ENCODE results near the gene GATM. TPM values are rescaled to one million over a fixed set of nuclear protein-coding genes. Genes with fewer than 3 reads are reported as not detected.

GATM gene
- polyA plus RNA-seq, 3 donors = 0.89 to 1.5 (median 1.5) TPM

GRCh38 chr15:45409596-45409995 is 31.3 kb upstream of the GATM start:
- no peak overlapping the region for H3K4me3 Mint-ChIP-seq
- H3K9me3 Mint-ChIP-seq = peaks cover 0 to 2% (median 0%) of the 10 kb centered on the region in 7 donors
- H3K27me3 Mint-ChIP-seq (ENCODE audit: low read depth in 3 of 3) = no peaks in the 10 kb centered on the region
- intact Hi-C loops (cut with micrococcal nuclease) = loop anchor here in 1 of 2 donors (10.0 kb wide), 1 partner anchor 105 kb away; no protein-coding TSS in a partner anchor
- peaks cover 5% of the 10 kb centered on the region in 2 donors for H3K4me1 ChIP-seq (ENCODE audit: control insufficient read depth in 1 of 2, insufficient read depth in 2 of 2, low read length in 2 of 2)
- H3K4me2 ChIP-seq (replicated peaks; ENCODE audit: extremely low read depth, low read length, poor library complexity, severe bottlenecking) = no peak overlapping the region
- H3K79me2 ChIP-seq (ENCODE audit: insufficient read depth, low read length) = peaks cover 7% of the 10 kb centered on the region
- no peak overlapping the region for H3K27ac ChIP-seq (ENCODE audit: low read depth in 1 of 2, low read length in 2 of 2)
- H4K20me1 ChIP-seq (ENCODE audit: insufficient read depth, low read length) = peaks cover 21% of the 10 kb centered on the region
- TF ChIP-seq, protein P1, sequence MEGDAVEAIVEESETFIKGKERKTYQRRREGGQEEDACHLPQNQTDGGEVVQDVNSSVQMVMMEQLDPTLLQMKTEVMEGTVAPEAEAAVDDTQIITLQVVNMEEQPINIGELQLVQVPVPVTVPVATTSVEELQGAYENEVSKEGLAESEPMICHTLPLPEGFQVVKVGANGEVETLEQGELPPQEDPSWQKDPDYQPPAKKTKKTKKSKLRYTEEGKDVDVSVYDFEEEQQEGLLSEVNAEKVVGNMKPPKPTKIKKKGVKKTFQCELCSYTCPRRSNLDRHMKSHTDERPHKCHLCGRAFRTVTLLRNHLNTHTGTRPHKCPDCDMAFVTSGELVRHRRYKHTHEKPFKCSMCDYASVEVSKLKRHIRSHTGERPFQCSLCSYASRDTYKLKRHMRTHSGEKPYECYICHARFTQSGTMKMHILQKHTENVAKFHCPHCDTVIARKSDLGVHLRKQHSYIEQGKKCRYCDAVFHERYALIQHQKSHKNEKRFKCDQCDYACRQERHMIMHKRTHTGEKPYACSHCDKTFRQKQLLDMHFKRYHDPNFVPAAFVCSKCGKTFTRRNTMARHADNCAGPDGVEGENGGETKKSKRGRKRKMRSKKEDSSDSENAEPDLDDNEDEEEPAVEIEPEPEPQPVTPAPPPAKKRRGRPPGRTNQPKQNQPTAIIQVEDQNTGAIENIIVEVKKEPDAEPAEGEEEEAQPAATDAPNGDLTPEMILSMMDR (IDR thresholded peaks at IDR 0.05) = no peak
- H3K4me3 ChIP-seq (replicated peaks in 1 of 3; ENCODE audit: low read depth in 2 of 3, low read length in 3 of 3) = no peak overlapping the region
- no peak overlapping the region for H3K9ac ChIP-seq (ENCODE audit: insufficient read depth, low read length, poor library complexity, severe bottlenecking)
- no peak overlapping the region for H3K27ac Mint-ChIP-seq
- H3K27me3 ChIP-seq (ENCODE audit: control insufficient read depth in 2 of 2, insufficient read depth in 2 of 2, low read length in 2 of 2) = no peaks in the 10 kb centered on the region
- H3K9me3 ChIP-seq (replicated peaks in 1 of 2; ENCODE audit: control insufficient read depth in 1 of 2, insufficient read depth in 1 of 2, low read length in 2 of 2) = no peaks in the 10 kb centered on the region
- DNase-seq = no peak
- H2AFZ ChIP-seq (ENCODE audit: insufficient read depth, low read depth, low read length, poor library complexity, severe bottlenecking) = no peak overlapping the region
- peaks cover 92 to 95% of the 10 kb centered on the region in 2 donors for H3K36me3 ChIP-seq (replicated peaks in 1 of 2; ENCODE audit: control insufficient read depth in 1 of 2, insufficient read depth in 2 of 2, low read length in 2 of 2)
- WGBS (ENCODE audit: insufficient coverage) = 100% methylated on average over 2 of the region's 5 CpGs
- peaks cover 8% of the 10 kb centered on the region for H3K4me1 Mint-ChIP-seq
- H3K36me3 Mint-ChIP-seq = peaks cover 76 to 94% of the 10 kb centered on the region in 2 donors

DNA sequence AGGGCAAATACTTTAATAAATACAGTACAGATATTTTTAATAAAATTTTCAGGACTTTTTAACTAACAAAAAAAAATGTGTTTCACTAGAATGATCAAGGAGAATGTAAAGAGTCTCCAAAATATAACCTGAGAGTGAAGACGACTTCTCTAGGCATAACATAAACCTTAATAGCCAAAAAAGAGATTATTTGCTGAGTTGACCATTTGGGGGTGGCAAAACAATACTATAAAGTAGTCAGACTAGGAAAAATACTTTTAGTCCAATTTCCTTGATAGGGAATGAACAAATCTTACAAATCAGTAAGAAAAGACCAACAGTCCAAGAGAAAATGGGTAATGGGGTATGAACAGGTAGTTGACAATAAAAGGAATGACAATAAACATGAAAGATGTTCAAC is 29.4 kb upstream of the GATM start:
- no peak overlapping the region for H3K4me3 Mint-ChIP-seq
- no peaks in the 10 kb centered on the region for H3K9me3 ChIP-seq (replicated peaks in 1 of 2; ENCODE audit: control insufficient read depth in 1 of 2, insufficient read depth in 1 of 2, low read length in 2 of 2)
- no peak for DNase-seq
- H3K27me3 ChIP-seq (ENCODE audit: control insufficient read depth in 2 of 2, insufficient read depth in 2 of 2, low read length in 2 of 2) = no peaks in the 10 kb centered on the region
- H3K4me2 ChIP-seq (replicated peaks; ENCODE audit: extremely low read depth, low read length, poor library complexity, severe bottlenecking) = no peak overlapping the region
- no peak overlapping the region for H2AFZ ChIP-seq (ENCODE audit: insufficient read depth, low read depth, low read length, poor library complexity, severe bottlenecking)
- H3K27ac ChIP-seq (ENCODE audit: low read depth in 1 of 2, low read length in 2 of 2) = no peak overlapping the region
- TF ChIP-seq, protein P1 (IDR thresholded peaks at IDR 0.05) = no peak
- peaks cover 26% of the 10 kb centered on the region for H3K79me2 ChIP-seq (ENCODE audit: insufficient read depth, low read length)
- H3K4me3 ChIP-seq (replicated peaks in 1 of 3; ENCODE audit: low read depth in 2 of 3, low read length in 3 of 3) = no peak overlapping the region
- no peaks in the 10 kb centered on the region for H3K27me3 Mint-ChIP-seq (ENCODE audit: low read depth in 3 of 3)
- peaks cover 74 to 77% of the 10 kb centered on the region in 2 donors for H3K36me3 ChIP-seq (replicated peaks in 1 of 2; ENCODE audit: control insufficient read depth in 1 of 2, insufficient read depth in 2 of 2, low read length in 2 of 2)
- peaks cover 22% of the 10 kb centered on the region for H3K4me1 Mint-ChIP-seq
- WGBS (ENCODE audit: insufficient coverage) = no CpG with 5 or more reads among the region's 1 CpG
- H3K27ac Mint-ChIP-seq = no peak overlapping the region
- H3K9me3 Mint-ChIP-seq = peaks cover 0 to 2% (median 0%) of the 10 kb centered on the region in 7 donors
- H3K9ac ChIP-seq (ENCODE audit: insufficient read depth, low read length, poor library complexity, severe bottlenecking) = no peak overlapping the region
- H4K20me1 ChIP-seq (ENCODE audit: insufficient read depth, low read length) = peaks cover 14% of the 10 kb centered on the region
- peaks cover 19 to 23% of the 10 kb centered on the region in 2 donors for H3K4me1 ChIP-seq (ENCODE audit: control insufficient read depth in 1 of 2, insufficient read depth in 2 of 2, low read length in 2 of 2)
- intact Hi-C loops (cut with micrococcal nuclease) = loop anchor here in 1 of 2 donors (10.0 kb wide), 1 partner anchor 103 kb away; no protein-coding TSS in a partner anchor
- peaks cover 59 to 76% of the 10 kb centered on the region in 2 donors for H3K36me3 Mint-ChIP-seq

Data from CD14-positive monocyte (primary cell).